ENCODE results near the gene WFDC10B.
A peak's percentile ranks its signal among the peaks of the same experiment; 100 is the strongest.
"Not testable (repeated sequence)": the region's sequence is repeated elsewhere in the genome, so short reads cannot be mapped to it uniquely, and the experiment has no call there.

Gene WFDC10B

DNA sequence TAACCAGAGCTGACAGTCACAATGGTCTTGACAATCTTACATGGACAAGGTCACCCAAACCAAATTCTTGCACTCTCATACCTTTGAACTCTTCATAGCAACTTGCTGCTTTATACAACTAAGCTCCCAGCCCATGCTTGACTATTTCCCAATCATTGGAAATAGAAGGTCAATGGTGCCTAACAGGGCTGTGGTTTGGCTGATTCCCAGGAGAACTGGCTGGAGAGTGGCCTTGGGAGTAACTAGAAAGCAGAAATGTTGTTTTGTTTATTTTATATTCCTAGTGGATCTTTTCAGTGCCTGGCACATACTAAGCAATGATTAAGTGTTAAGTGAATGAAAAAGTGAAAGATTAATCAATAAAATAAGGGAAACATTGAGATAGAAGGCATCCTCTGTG is 20.3 kb upstream of the WFDC10B start:
- no peaks in the 10 kb centered on the region for H3K36me3 ChIP-seq
- H3K27ac ChIP-seq, result no peak overlapping the region
- H4K20me1 ChIP-seq, result no peaks in the 10 kb centered on the region
- peaks cover 0 to 16% (median 7%) of the 10 kb centered on the region in 10 experiments; a peak in 9 of 20 replicates for H3K4me1 ChIP-seq
- H3K9ac ChIP-seq, result no peak overlapping the region
- H3K27me3 ChIP-seq, result no peaks in the 10 kb centered on the region
- no peak overlapping the region for H3K4me3 ChIP-seq
- H3K9me3 ChIP-seq (replicated peaks in 1 of 11), result peaks cover 0 to 4% (median 0%) of the 10 kb centered on the region in 11 experiments; a peak in 1 of 22 replicates
- no peak for TF ChIP-seq Cebpa-rat (IDR thresholded peaks at IDR 0.05)
- H3K4me2 ChIP-seq, result peak overlapping the region in 4 of 11 experiments; percentile 26 to 54 (median 40); a peak in 5 of 22 replicates

DNA sequence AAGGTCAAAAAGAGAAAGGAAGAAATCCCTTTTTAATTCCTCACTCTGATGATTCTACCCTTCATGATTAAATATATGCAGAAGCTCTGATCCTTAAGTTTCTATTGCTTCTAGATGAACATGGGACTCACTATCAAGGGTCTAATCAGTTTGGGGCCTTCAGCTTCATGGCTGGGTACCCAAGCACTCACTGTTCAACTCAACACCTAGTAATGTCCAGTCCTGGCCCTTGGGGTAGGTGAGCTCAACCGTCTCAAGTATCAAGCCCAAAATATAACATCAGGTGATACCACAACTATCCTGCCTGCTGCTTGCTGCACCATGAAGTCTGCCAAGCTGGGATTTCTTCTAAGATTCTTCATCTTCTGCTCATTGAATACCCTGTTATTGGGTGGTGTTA is 17.2 kb upstream of the WFDC10B start, which contains the start of gene SPINT4:
Gene SPINT4 (plus strand): TSS at position 301 of the 400 bp plus-strand sequence. CDS start 21 bp downstream, at position 322.
- TF ChIP-seq Cebpa-rat (IDR thresholded peaks at IDR 0.05), result no peak
- H3K4me2 ChIP-seq, result no peak within 1 kb of the TSS
- peaks cover 0 to 16% (median 8%) of the 10 kb centered on the region in 10 experiments; a peak in 12 of 20 replicates for H3K4me1 ChIP-seq
- H4K20me1 ChIP-seq, result no peaks in the 10 kb centered on the region
- no peak within 1 kb of the TSS; a peak in 2 of 22 replicates for H3K27ac ChIP-seq
- H3K36me3 ChIP-seq, result no peaks in the 10 kb centered on the region
- peaks cover 16 to 25% (median 19%) of the 10 kb centered on the region in 11 experiments for H3K9me3 ChIP-seq (replicated peaks in 1 of 11)
- H3K4me3 ChIP-seq, result no peak within 1 kb of the TSS
- no peaks in the 10 kb centered on the region for H3K27me3 ChIP-seq
- no peak within 1 kb of the TSS for H3K9ac ChIP-seq

DNA sequence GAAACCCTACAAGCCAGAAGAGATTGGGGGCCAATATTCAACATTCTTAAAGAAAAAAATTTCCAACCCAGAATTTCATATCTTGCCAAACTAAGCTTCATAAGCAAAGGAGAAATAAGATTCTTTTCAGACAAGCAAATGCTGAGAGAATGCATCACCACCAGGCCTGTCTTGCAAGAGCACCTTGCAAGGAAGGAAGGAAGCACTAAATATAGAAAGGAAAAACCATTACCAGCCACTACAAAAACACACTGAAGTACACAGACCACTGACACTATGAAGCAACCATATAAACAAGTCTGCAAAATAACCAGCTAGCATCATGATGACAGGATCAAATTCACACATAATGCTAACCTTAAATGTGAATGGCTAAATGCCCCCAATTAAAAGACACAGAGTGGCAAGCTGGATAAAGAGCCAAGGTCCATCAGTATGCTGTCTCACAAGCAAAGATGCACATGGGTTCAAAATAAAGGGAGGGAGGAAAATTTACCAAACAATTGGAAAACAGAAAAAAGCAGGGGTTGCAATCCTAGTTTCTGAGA is 11.4 kb upstream of the WFDC10B start:
- H3K36me3 ChIP-seq, H4K20me1 ChIP-seq, H3K27me3 ChIP-seq: not testable (repeated sequence)
- TF ChIP-seq Cebpa-rat (IDR thresholded peaks at IDR 0.05), result peak in 6 of 11 experiments; percentile 30 to 86 (median 69); a peak in 9 of 22 replicates
- H3K9me3 ChIP-seq (replicated peaks in 1 of 11), result peaks cover 16 to 33% (median 25%) of the 10 kb centered on the region in 11 experiments
- H3K4me1 ChIP-seq, result peaks cover 19 to 37% (median 34%) of the 10 kb centered on the region in 10 experiments
- H3K4me3 ChIP-seq, result peak overlapping the region in 1 of 10 experiments; percentile 33; a peak in 2 of 20 replicates
- H3K27ac ChIP-seq, result peak overlapping the region in 8 of 11 experiments; percentile 56 to 93 (median 77); a peak in 17 of 22 replicates
- peak overlapping the region in 7 of 11 experiments; percentile 39 to 74 (median 64); a peak in 12 of 22 replicates for H3K9ac ChIP-seq
- H3K4me2 ChIP-seq, result peak overlapping the region; percentile 7 to 82 (median 68); a peak in 21 of 22 replicates

DNA sequence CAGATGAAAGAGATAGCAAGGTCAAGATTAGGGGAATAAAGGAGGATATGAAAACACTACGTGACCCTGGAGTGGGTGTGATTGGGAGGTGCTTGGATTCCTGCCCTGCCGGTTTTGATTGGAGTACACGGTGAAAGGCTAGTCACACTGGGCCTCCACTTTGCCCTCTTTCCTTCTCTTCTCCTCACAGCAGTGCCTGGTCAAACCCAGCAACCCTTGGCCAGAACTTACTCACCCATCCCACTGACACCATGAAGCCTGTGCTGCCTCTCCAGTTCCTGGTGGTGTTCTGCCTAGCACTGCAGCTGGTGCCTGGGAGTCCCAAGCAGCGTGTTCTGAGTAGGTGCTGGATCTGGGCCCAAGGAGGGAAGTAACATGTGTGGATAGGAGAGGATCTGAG is 2.9 kb downstream of the WFDC10B start, which contains the start of gene WFDC13:
Gene WFDC13 (plus strand): TSS at position 166 of the 400 bp plus-strand sequence. CDS start 86 bp downstream, at position 252.
- H3K9ac ChIP-seq, result no peak within 1 kb of the TSS
- no peaks in the 10 kb centered on the region for H3K36me3 ChIP-seq
- H3K27me3 ChIP-seq, result no peaks in the 10 kb centered on the region
- no peak within 1 kb of the TSS for H3K4me2 ChIP-seq
- no peaks in the 10 kb centered on the region for H4K20me1 ChIP-seq
- H3K27ac ChIP-seq, result no peak within 1 kb of the TSS
- peaks cover 0 to 30% (median 0%) of the 10 kb centered on the region in 10 experiments; a peak in 4 of 20 replicates for H3K4me1 ChIP-seq
- no peak within 1 kb of the TSS for H3K4me3 ChIP-seq
- no peaks in the 10 kb centered on the region for H3K9me3 ChIP-seq (replicated peaks in 1 of 11)
- no peak for TF ChIP-seq Cebpa-rat (IDR thresholded peaks at IDR 0.05)

DNA sequence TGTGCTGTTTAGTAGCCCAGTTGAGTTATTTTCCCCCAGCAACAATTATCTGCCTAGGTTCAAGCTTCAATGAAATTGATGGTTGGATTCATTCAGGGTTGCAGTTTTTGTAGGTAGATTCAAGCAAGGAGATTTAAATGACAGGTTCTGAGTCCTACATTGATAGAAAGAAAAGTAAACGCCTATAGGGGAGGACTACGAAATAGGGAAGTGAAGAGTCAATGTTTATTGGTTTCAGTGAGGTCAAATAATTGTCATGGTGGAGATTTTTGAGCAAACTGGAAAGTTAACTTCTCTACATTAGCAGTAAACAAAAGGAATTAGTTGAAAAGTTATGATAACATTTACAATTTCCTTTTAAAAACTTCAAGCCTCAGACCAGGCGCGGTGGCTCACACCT is 3.7 kb downstream of the WFDC10B start:
- Histone ChIP-seq H3K9me3 (replicated peaks in 1 of 11) (no peaks in the 10 kb centered on the region), H3K4me1 (peaks cover 0 to 30% (median 0%) of the 10 kb centered on the region in 10 experiments; a peak in 4 of 20 replicates), H3K27ac (no peak overlapping the region), H4K20me1 (no peaks in the 10 kb centered on the region), H3K36me3 (no peaks in the 10 kb centered on the region), H3K4me2 (no peak overlapping the region), H3K9ac (no peak overlapping the region), H3K27me3 (no peaks in the 10 kb centered on the region), H3K4me3 (no peak overlapping the region)
- no peak for TF ChIP-seq Cebpa-rat (IDR thresholded peaks at IDR 0.05)

DNA sequence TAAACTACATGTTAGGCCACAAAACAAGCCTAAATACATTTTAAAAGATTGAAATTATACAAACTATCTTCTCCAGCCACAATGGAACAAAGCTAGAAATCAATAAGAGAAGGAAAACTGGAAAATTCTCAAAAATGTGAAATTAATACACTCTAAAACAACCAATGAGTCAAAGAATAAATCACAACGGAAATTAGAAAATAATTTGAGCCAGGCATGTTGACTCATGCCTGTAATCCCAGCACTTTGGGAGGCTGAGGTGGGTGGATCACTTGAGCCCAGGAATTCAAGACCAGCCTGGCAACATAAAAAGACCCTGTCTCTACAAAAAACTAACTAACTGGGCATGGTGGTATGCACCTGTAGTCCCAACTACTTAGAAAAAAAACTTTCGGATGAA is 9.3 kb downstream of the WFDC10B start:
- H3K36me3 ChIP-seq, result no peaks in the 10 kb centered on the region
- no peak for TF ChIP-seq Cebpa-rat (IDR thresholded peaks at IDR 0.05)
- H3K9ac ChIP-seq, result no peak overlapping the region
- H3K4me3 ChIP-seq, result no peak overlapping the region
- no peak overlapping the region for H3K4me2 ChIP-seq
- no peak overlapping the region for H3K27ac ChIP-seq
- no peaks in the 10 kb centered on the region for H3K27me3 ChIP-seq
- H4K20me1 ChIP-seq, result no peaks in the 10 kb centered on the region
- peaks cover 0 to 13% (median 0%) of the 10 kb centered on the region in 11 experiments; a peak in 2 of 22 replicates for H3K9me3 ChIP-seq (replicated peaks in 1 of 11)
- H3K4me1 ChIP-seq, result peaks cover 0 to 31% (median 0%) of the 10 kb centered on the region in 10 experiments; a peak in 3 of 20 replicates

GRCh38 chr20:45693346-45693745 is 11.5 kb downstream of the WFDC10B start:
- not testable (repeated sequence) for H3K27ac ChIP-seq, H3K27me3 ChIP-seq, H3K4me2 ChIP-seq, H4K20me1 ChIP-seq, H3K9ac ChIP-seq, H3K36me3 ChIP-seq, H3K4me3 ChIP-seq
- H3K9me3 ChIP-seq (replicated peaks in 1 of 11), result peaks cover 0 to 13% (median 0%) of the 10 kb centered on the region in 11 experiments; a peak in 2 of 22 replicates
- H3K4me1 ChIP-seq, result peaks cover 0 to 20% (median 0%) of the 10 kb centered on the region in 10 experiments; a peak in 3 of 20 replicates

DNA sequence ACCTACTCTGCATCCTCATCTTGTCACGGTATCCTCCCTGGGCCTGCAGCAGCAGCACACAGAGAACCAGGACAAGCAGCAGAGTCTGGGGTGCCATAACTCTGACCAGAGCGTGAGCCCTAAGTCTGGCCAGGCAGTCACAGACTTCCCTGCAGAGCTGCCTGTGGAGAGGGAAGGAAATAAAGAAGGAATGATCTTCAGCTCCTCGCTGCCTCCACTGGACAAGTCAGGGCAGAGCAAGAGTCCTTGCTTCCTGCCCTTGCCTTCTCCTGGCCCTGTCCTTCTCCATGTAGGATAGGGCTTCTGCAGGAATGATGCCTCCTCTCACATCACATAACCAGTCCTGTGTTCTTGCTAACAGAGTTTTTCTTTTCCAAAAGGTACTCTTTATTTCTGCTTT is 18.9 kb downstream of the WFDC10B start:
- H3K4me3 ChIP-seq, result no peak overlapping the region
- no peak overlapping the region for H3K4me2 ChIP-seq
- no peak for TF ChIP-seq Cebpa-rat (IDR thresholded peaks at IDR 0.05)
- no peaks in the 10 kb centered on the region for H4K20me1 ChIP-seq
- H3K4me1 ChIP-seq, result peaks cover 8 to 25% (median 21%) of the 10 kb centered on the region in 10 experiments; a peak in 19 of 20 replicates
- no peaks in the 10 kb centered on the region for H3K27me3 ChIP-seq
- H3K27ac ChIP-seq, result no peak overlapping the region
- H3K9ac ChIP-seq, result no peak overlapping the region
- no peaks in the 10 kb centered on the region for H3K36me3 ChIP-seq
- peaks cover 6 to 36% (median 15%) of the 10 kb centered on the region in 11 experiments; a peak in 20 of 22 replicates for H3K9me3 ChIP-seq (replicated peaks in 1 of 11)

DNA sequence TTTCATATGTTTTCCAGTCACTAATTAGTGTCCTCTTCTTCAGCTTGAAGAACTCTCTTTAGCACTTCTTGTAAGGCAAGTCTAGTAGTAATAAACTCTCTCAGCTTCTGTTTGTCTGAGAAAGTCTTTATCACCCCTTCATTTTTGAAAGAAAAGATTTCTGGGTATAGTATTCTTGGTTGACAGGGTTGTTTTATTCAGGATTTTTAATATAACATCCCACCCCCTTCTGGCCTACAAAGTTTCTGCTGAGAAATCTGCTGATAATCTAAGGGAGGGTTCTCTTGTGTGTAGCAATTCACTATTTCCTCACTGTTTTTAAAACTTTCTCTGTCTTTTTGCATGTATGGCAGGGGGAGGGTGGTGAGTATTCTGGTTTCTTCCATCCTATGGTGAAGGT is 25.2 kb downstream of the WFDC10B start:
- Histone ChIP-seq H3K4me3 (no peak overlapping the region), H3K9me3 (replicated peaks in 1 of 11) (peaks cover 40 to 86% (median 50%) of the 10 kb centered on the region in 11 experiments), H4K20me1 (no peaks in the 10 kb centered on the region), H3K9ac (no peak overlapping the region), H3K4me2 (no peak overlapping the region), H3K36me3 (peaks cover 0 to 6% (median 0%) of the 10 kb centered on the region in 11 experiments; a peak in 2 of 22 replicates), H3K27ac (no peak overlapping the region), H3K4me1 (peaks cover 8 to 17% (median 15%) of the 10 kb centered on the region in 10 experiments; a peak in 19 of 20 replicates), H3K27me3 (no peaks in the 10 kb centered on the region)
- TF ChIP-seq Cebpa-rat (IDR thresholded peaks at IDR 0.05), result no peak

Data from BLaER1 treated with 17β-estradiol and CSF1 and Interleukin-3, amounts not matched to agents 10 nM and 100 nM (cell line).